HepG2 (cell line): Measurements from ENCODE around the gene UBE3B. TPM values are rescaled to one million over a fixed set of nuclear protein-coding genes. Genes with fewer than 3 reads are reported as not detected.

Source experiments
- ATAC-seq: fragments of 200-7000 bp; cut with Tn5 transposase; 3 replicates; pipeline ENCODE4 v1.9.1; 2020; ENCODE audit warnings: mild to moderate bottlenecking, moderate library complexity
- BruUV-seq: library from RNA; stranded (reverse); fragments of 400-500 nt; replicated peaks from 2 replicates; lab custom pipeline; 2021; lab: Mats Ljungman, UMichigan
- CTCF ChIA-PET: fragments of 300-600 bp; formaldehyde crosslinking; extraction: SDS; loops from one replicate; lab custom pipeline; 2021; ENCODE audit warnings: low total read pairs, inconsistent platforms, low intra/inter-chr PET ratio; lab: Yijun Ruan, JAX
- POLR2A ChIA-PET: fragments of 350-600 bp; sonication (Branson Sonifier 250); formaldehyde crosslinking; loops from one replicate; lab custom pipeline; 2020; ENCODE audit warnings: antibody characterized with exemption, inconsistent platforms; lab: Yijun Ruan, JAX
- DNase-seq: peaks from one replicate; pipeline ENCODE4 v3.0.0-alpha.2; 2015; ENCODE audit warnings: low spot score
- FAIRE-seq: peaks from 3 replicates; lab custom pipeline; 2011; peaks lifted over from hg19 to GRCh38; lab: Jason Lieb, UNC
- H2AFZ ChIP-seq: one replicate; pipeline ENCODE4 v1.6.1; 2011; ENCODE audit warnings: low read length, inconsistent platforms
- H3K27ac ChIP-seq: fragments of 300-600 bp; 3 replicates; pipeline ENCODE4 v1.8.0; 2011; ENCODE audit warnings: mixed run types, mild to moderate bottlenecking, mixed read lengths, low read length, inconsistent platforms; ENCODE audit not compliant: insufficient read depth; ENCODE audit errors: extremely low read length
- H3K27me3 ChIP-seq, 2 experiments: fragments of 200-600 bp in 1 of 2; 2 replicates in 1 of 2; 3 replicates in 1 of 2; pipeline versions ENCODE4 v1.6.0 to v1.8.0; 2011; ENCODE audit warnings: low read length in 2 of 2, mild to moderate bottlenecking in 2 of 2, moderate library complexity in 2 of 2, inconsistent platforms in 1 of 2; ENCODE audit not compliant: insufficient read depth in 2 of 2, control insufficient read depth in 1 of 2
- H3K36me3 ChIP-seq, 2 experiments: fragments of 200-600 bp in 1 of 2; replicated peaks in 1 of 2; 2 replicates in 1 of 2; 3 replicates in 1 of 2; pipeline versions ENCODE4 v1.5.1 to v1.8.0; 2011; ENCODE audit warnings: low read length in 2 of 2, inconsistent platforms in 1 of 2; ENCODE audit not compliant: insufficient read depth in 2 of 2, control insufficient read depth in 1 of 2
- H3K4me1 ChIP-seq: 2 replicates; pipeline ENCODE4 v1.5.1; 2012; ENCODE audit warnings: low read length, inconsistent platforms; ENCODE audit not compliant: insufficient read depth
- H3K4me2 ChIP-seq: 2 replicates; pipeline ENCODE4 v1.6.0; 2011; ENCODE audit warnings: low read depth, low read length, inconsistent platforms
- H3K4me3 ChIP-seq, 3 experiments: fragments of 200-600 bp in 1 of 3; sonication (generic), shearing (Covaris generic) in 1 of 3; replicated peaks in 1 of 3; 2 replicates each; pipeline ENCODE4 v1.5.1; 2011 to 2016; ENCODE audit warnings: low read length in 3 of 3, inconsistent platforms in 2 of 3, low read depth in 2 of 3, mild to moderate bottlenecking in 2 of 3, control low read depth in 1 of 3, mixed read lengths in 1 of 3; ENCODE audit not compliant: insufficient read depth in 1 of 3
- H3K79me2 ChIP-seq: one replicate; pipeline ENCODE4 v1.6.1; 2011; ENCODE audit warnings: low read length, inconsistent platforms; ENCODE audit not compliant: insufficient read depth
- H3K9ac ChIP-seq: 2 replicates; pipeline ENCODE4 v1.6.0; 2011; ENCODE audit warnings: mild to moderate bottlenecking, low read depth, low read length, inconsistent platforms; ENCODE audit not compliant: insufficient read depth
- H3K9me3 ChIP-seq: 2 replicates; pipeline ENCODE4 v1.5.1; 2012; ENCODE audit warnings: mild to moderate bottlenecking, low read length
- H4K20me1 ChIP-seq: 2 replicates; pipeline ENCODE4 v1.6.0; 2011; ENCODE audit warnings: inconsistent platforms, mild to moderate bottlenecking, low read length, moderate library complexity; ENCODE audit not compliant: insufficient read depth
- MIER2 ChIP-seq: IDR thresholded peaks from 2 replicates; pipeline ENCODE4 v1.6.1; 2016; ENCODE audit warnings: missing biosample characterization, missing genetic modification reagents
- PHB2 ChIP-seq: fragments of 450-650 bp; IDR thresholded peaks from 2 replicates; pipeline ENCODE4 v1.6.1; 2018; ENCODE audit not compliant: partially characterized antibody
- RBAK ChIP-seq: sonication (generic); formaldehyde crosslinking; IDR thresholded peaks from 2 replicates; pipeline ENCODE4 v1.5.1; 2020; ENCODE audit warnings: mild to moderate bottlenecking, missing genetic modification reagents
- RFXANK ChIP-seq: IDR thresholded peaks from 2 replicates; pipeline ENCODE4 v1.6.1; 2016
- SCMH1 ChIP-seq: sonication (generic); formaldehyde crosslinking; IDR thresholded peaks from 2 replicates; pipeline ENCODE4 v1.9.0; 2021; ENCODE audit warnings: missing genetic modification reagents, mild to moderate bottlenecking, borderline replicate concordance
- ZNF558 ChIP-seq: sonication (generic); formaldehyde crosslinking; IDR thresholded peaks from 2 replicates; pipeline ENCODE4 v1.9.0; 2022; ENCODE audit warnings: mild to moderate bottlenecking, missing genetic modification reagents, borderline replicate concordance
- ZNF839 ChIP-seq: sonication (generic); formaldehyde crosslinking; IDR thresholded peaks from 2 replicates; pipeline ENCODE4 v1.4.0; 2020; ENCODE audit warnings: missing genetic modification reagents, mild to moderate bottlenecking, borderline replicate concordance
- WGBS: methylation state at CpG from one replicate; pipeline ENCODE4 v1.1.6; 2017; ENCODE audit warnings: low lambda C conversion rate; 5-methylcytosine and 5-hydroxymethylcytosine counted together
- in situ Hi-C: cut with HindIII; loops from 2 replicates; pipeline ENCODE4 v1.10.0; 2017; ENCODE audit warnings: low pct_unique_long_range_greater_than_20kb; ENCODE audit not compliant: extremely low pct_ligation_motif_present
- intact Hi-C: fragments of 100-400 bp; cut with micrococcal nuclease; formaldehyde crosslinking; loops from one replicate; pipeline ENCODE4 v1.10.0; 2022; ENCODE audit not compliant: unreplicated experiment
- polyA plus RNA-seq, 8 experiments: library from polyadenylated mRNA; depleted of rRNA in 3 of 8; stranded (reverse) in 7 of 8; unstranded in 1 of 8; fragments of >200 nt; fragmentation: Illumina TruSeq in 4 of 8; extraction: Trizol in 4 of 8; gene quantifications; 2 replicates each; pipeline versions ENCODE4 v1.2.1 to v1.2.3, GENCODE V29; 2011 to 2016; ENCODE audit warnings: low read depth in 4 of 8, missing spikeins in 1 of 8, mixed read lengths in 1 of 8; ENCODE audit not compliant: insufficient read depth in 1 of 8
- total RNA-seq, 5 experiments: library from RNA; depleted of rRNA; stranded (reverse); fragments of >200 nt; fragmentation: Illumina TruSeq; extraction: Trizol; gene quantifications; 2 replicates each; pipeline ENCODE4 v1.2.3, GENCODE V29; 2016; ENCODE audit warnings: low read depth in 1 of 5
- TF ChIP-seq, protein P1 (sequence below): sonication (generic); formaldehyde crosslinking; conservative IDR thresholded peaks from 2 replicates; pipeline ENCODE4 v1.8.0; 2022; ENCODE audit warnings: low read depth, missing genetic modification reagents
- TF ChIP-seq, protein P2 (sequence below): sonication (generic); formaldehyde crosslinking; IDR thresholded peaks from 2 replicates; pipeline ENCODE4 v1.9.0; 2021; ENCODE audit warnings: mild to moderate bottlenecking, missing genetic modification reagents
- TF ChIP-seq, protein P3 (sequence below): sonication (generic); formaldehyde crosslinking; IDR thresholded peaks from 2 replicates; pipeline ENCODE4 v1.4.0; 2020; ENCODE audit warnings: missing genetic modification reagents
- TF ChIP-seq, protein P4 (sequence below): sonication (generic); formaldehyde crosslinking; conservative IDR thresholded peaks from 2 replicates; pipeline ENCODE4 v1.4.0; 2020; ENCODE audit warnings: mild to moderate bottlenecking, missing genetic modification reagents, moderate library complexity

UBE3B gene
- total and polyA plus RNA-seq, 2 of the 13 experiments (the other 11 are each of a cell fraction or from before 2014, with no cell fraction given) = 22.7 to 25.3 TPM

- Histone ChIP-seq H3K4me3 (no peak overlapping the region), H3K9me3 (no peaks in the 10 kb centered on the region), H3K27ac (no peak overlapping the region), H3K79me2 (no peaks in the 10 kb centered on the region), H4K20me1 (no peaks in the 10 kb centered on the region), H3K27me3 (no peaks in the 10 kb centered on the region; a peak in 1 of 5 replicates), H3K36me3 (no peaks in the 10 kb centered on the region; a peak in 1 of 5 replicates), H3K9ac (no peak overlapping the region), H2AFZ (no peak overlapping the region), H3K4me2 (no peak overlapping the region), H3K4me1 (peaks cover 16% of the 10 kb centered on the region)
- WGBS = 98% methylated on average over 8 of the region's 8 CpGs
- BruUV-seq = no TSS peak
- CTCF ChIA-PET = no interaction called here
- intact Hi-C loops = no loop called here
- DNase-seq (no peak), FAIRE-seq (no peak), ATAC-seq (no peak)
- POLR2A ChIA-PET = no interaction called here
- in situ Hi-C loops = no loop called here
- TF ChIP-seq RFXANK (CRISPR knock-in tag) (no peak), ZNF558 (CRISPR knock-in tag) (no peak), SCMH1 (no peak), RBAK (CRISPR knock-in tag) (no peak), ZNF839 (CRISPR knock-in tag) (no peak), MIER2 (CRISPR knock-in tag) (no peak), PHB2 (no peak)
- TF ChIP-seq, protein P1, sequence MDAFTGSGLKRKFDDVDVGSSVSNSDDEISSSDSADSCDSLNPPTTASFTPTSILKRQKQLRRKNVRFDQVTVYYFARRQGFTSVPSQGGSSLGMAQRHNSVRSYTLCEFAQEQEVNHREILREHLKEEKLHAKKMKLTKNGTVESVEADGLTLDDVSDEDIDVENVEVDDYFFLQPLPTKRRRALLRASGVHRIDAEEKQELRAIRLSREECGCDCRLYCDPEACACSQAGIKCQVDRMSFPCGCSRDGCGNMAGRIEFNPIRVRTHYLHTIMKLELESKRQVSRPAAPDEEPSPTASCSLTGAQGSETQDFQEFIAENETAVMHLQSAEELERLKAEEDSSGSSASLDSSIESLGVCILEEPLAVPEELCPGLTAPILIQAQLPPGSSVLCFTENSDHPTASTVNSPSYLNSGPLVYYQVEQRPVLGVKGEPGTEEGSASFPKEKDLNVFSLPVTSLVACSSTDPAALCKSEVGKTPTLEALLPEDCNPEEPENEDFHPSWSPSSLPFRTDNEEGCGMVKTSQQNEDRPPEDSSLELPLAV = no peak
- TF ChIP-seq, protein P2, sequence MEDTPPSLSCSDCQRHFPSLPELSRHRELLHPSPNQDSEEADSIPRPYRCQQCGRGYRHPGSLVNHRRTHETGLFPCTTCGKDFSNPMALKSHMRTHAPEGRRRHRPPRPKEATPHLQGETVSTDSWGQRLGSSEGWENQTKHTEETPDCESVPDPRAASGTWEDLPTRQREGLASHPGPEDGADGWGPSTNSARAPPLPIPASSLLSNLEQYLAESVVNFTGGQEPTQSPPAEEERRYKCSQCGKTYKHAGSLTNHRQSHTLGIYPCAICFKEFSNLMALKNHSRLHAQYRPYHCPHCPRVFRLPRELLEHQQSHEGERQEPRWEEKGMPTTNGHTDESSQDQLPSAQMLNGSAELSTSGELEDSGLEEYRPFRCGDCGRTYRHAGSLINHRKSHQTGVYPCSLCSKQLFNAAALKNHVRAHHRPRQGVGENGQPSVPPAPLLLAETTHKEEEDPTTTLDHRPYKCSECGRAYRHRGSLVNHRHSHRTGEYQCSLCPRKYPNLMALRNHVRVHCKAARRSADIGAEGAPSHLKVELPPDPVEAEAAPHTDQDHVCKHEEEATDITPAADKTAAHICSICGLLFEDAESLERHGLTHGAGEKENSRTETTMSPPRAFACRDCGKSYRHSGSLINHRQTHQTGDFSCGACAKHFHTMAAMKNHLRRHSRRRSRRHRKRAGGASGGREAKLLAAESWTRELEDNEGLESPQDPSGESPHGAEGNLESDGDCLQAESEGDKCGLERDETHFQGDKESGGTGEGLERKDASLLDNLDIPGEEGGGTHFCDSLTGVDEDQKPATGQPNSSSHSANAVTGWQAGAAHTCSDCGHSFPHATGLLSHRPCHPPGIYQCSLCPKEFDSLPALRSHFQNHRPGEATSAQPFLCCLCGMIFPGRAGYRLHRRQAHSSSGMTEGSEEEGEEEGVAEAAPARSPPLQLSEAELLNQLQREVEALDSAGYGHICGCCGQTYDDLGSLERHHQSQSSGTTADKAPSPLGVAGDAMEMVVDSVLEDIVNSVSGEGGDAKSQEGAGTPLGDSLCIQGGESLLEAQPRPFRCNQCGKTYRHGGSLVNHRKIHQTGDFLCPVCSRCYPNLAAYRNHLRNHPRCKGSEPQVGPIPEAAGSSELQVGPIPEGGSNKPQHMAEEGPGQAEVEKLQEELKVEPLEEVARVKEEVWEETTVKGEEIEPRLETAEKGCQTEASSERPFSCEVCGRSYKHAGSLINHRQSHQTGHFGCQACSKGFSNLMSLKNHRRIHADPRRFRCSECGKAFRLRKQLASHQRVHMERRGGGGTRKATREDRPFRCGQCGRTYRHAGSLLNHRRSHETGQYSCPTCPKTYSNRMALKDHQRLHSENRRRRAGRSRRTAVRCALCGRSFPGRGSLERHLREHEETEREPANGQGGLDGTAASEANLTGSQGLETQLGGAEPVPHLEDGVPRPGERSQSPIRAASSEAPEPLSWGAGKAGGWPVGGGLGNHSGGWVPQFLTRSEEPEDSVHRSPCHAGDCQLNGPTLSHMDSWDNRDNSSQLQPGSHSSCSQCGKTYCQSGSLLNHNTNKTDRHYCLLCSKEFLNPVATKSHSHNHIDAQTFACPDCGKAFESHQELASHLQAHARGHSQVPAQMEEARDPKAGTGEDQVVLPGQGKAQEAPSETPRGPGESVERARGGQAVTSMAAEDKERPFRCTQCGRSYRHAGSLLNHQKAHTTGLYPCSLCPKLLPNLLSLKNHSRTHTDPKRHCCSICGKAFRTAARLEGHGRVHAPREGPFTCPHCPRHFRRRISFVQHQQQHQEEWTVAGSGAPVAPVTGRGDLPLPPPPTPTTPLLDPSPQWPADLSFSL (CRISPR knock-in tag) = no peak
- TF ChIP-seq, protein P3, sequence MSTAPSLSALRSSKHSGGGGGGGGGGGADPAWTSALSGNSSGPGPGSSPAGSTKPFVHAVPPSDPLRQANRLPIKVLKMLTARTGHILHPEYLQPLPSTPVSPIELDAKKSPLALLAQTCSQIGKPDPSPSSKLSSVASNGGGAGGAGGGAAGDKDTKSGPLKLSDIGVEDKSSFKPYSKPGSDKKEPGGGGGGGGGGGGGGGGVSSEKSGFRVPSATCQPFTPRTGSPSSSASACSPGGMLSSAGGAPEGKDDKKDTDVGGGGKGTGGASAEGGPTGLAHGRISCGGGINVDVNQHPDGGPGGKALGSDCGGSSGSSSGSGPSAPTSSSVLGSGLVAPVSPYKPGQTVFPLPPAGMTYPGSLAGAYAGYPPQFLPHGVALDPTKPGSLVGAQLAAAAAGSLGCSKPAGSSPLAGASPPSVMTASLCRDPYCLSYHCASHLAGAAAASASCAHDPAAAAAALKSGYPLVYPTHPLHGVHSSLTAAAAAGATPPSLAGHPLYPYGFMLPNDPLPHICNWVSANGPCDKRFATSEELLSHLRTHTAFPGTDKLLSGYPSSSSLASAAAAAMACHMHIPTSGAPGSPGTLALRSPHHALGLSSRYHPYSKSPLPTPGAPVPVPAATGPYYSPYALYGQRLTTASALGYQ (CRISPR knock-in tag) = no peak
- TF ChIP-seq, protein P4, sequence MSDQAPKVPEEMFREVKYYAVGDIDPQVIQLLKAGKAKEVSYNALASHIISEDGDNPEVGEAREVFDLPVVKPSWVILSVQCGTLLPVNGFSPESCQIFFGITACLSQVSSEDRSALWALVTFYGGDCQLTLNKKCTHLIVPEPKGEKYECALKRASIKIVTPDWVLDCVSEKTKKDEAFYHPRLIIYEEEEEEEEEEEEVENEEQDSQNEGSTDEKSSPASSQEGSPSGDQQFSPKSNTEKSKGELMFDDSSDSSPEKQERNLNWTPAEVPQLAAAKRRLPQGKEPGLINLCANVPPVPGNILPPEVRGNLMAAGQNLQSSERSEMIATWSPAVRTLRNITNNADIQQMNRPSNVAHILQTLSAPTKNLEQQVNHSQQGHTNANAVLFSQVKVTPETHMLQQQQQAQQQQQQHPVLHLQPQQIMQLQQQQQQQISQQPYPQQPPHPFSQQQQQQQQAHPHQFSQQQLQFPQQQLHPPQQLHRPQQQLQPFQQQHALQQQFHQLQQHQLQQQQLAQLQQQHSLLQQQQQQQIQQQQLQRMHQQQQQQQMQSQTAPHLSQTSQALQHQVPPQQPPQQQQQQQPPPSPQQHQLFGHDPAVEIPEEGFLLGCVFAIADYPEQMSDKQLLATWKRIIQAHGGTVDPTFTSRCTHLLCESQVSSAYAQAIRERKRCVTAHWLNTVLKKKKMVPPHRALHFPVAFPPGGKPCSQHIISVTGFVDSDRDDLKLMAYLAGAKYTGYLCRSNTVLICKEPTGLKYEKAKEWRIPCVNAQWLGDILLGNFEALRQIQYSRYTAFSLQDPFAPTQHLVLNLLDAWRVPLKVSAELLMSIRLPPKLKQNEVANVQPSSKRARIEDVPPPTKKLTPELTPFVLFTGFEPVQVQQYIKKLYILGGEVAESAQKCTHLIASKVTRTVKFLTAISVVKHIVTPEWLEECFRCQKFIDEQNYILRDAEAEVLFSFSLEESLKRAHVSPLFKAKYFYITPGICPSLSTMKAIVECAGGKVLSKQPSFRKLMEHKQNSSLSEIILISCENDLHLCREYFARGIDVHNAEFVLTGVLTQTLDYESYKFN (CRISPR knock-in tag) = no peak
Observed at GRCh38 chr12:109537136-109537535, 59.7 kb downstream of the UBE3B start.
